WTC11 (cell line): ENCODE data around the gene RPL21. TPM values are rescaled to one million over a fixed set of nuclear protein-coding genes. Genes with fewer than 3 reads are reported as not detected.

ENCODE experiments used
- ATAC-seq: fragments of 200-7000 bp; cut with Tn5 transposase; 2 replicates; pipeline ENCODE4 v1.10.0; 2021; ENCODE audit warnings: mild to moderate bottlenecking, moderate library complexity
- CTCF ChIA-PET: fragments of 300-600 bp; sonication (Branson Sonifier 250); formaldehyde crosslinking; loops from one replicate; lab custom pipeline; 2021; ENCODE audit warnings: antibody characterized with exemption; lab: Charles Lee
- POLR2A ChIA-PET: fragments of 350-600 bp; sonication (Branson Sonifier 250); formaldehyde crosslinking; loops from one replicate; lab custom pipeline; 2021; ENCODE audit warnings: antibody characterized with exemption; lab: Charles Lee
- DNase-seq: peaks from one replicate; pipeline ENCODE4 v3.0.0; 2021; ENCODE audit warnings: low spot score
- H3K27ac Mint-ChIP-seq: 2 replicates; pipeline ENCODE4 v1.8.0; 2021; ENCODE audit warnings: mixed read lengths
- H3K27me3 Mint-ChIP-seq: 2 replicates; pipeline ENCODE4 v1.8.0; 2021; ENCODE audit warnings: low read depth, mild to moderate bottlenecking, moderate library complexity, mixed read lengths
- H3K36me3 Mint-ChIP-seq: 2 replicates; pipeline ENCODE4 v1.8.0; 2021; ENCODE audit warnings: mixed read lengths
- H3K4me1 Mint-ChIP-seq: 2 replicates; pipeline ENCODE4 v1.8.0; 2022; ENCODE audit warnings: mixed read lengths
- H3K4me3 Mint-ChIP-seq: 2 replicates; pipeline ENCODE4 v1.8.0; 2021; ENCODE audit warnings: mild to moderate bottlenecking, moderate library complexity, mixed read lengths
- H3K9me3 Mint-ChIP-seq: 2 replicates; pipeline ENCODE4 v1.8.0; 2021; ENCODE audit warnings: mixed read lengths
- ARID4B ChIP-seq: sonication (generic); formaldehyde crosslinking; IDR thresholded peaks from 2 replicates; pipeline ENCODE4 v1.8.0; 2023; ENCODE audit warnings: missing genetic modification reagents, mild to moderate bottlenecking, borderline replicate concordance
- EMX1 ChIP-seq: fragments of 250-450 bp; sonication (Bioruptor Pico); IDR thresholded peaks from 2 replicates; pipeline ENCODE4 v1.8.0; 2021; ENCODE audit warnings: mild to moderate bottlenecking
- FOXP1 ChIP-seq: sonication (generic); formaldehyde crosslinking; IDR thresholded peaks from 2 replicates; pipeline ENCODE4 v1.8.0; 2022; ENCODE audit warnings: missing genetic modification reagents, mild to moderate bottlenecking, moderate library complexity, borderline replicate concordance
- GRHL2 ChIP-seq: fragments of 250-450 bp; sonication (Bioruptor Pico); IDR thresholded peaks from 2 replicates; pipeline ENCODE4 v1.8.0; 2022; ENCODE audit warnings: mild to moderate bottlenecking, moderate library complexity; ENCODE audit not compliant: insufficient replicate concordance, severe bottlenecking
- KAT7 ChIP-seq: sonication (generic); formaldehyde crosslinking; IDR thresholded peaks from 2 replicates; pipeline ENCODE4 v1.8.1; 2023; ENCODE audit warnings: missing genetic modification reagents, mild to moderate bottlenecking, borderline replicate concordance
- NR2C2 ChIP-seq: sonication (generic); formaldehyde crosslinking; IDR thresholded peaks from 2 replicates; pipeline ENCODE4 v1.8.0; 2022; ENCODE audit warnings: mild to moderate bottlenecking, missing genetic modification reagents
- ZMAT4 ChIP-seq: fragments of 250-450 bp; sonication (Bioruptor Pico); IDR thresholded peaks from 2 replicates; pipeline ENCODE4 v1.9.0; 2021; ENCODE audit warnings: mild to moderate bottlenecking
- ZNF121 ChIP-seq: sonication (generic); formaldehyde crosslinking; IDR thresholded peaks from 2 replicates; pipeline ENCODE4 v1.8.0; 2023; ENCODE audit warnings: missing genetic modification reagents
- ZNF138 ChIP-seq: sonication (generic); formaldehyde crosslinking; conservative IDR thresholded peaks from 2 replicates; pipeline ENCODE4 v1.8.1; 2022; ENCODE audit warnings: mild to moderate bottlenecking, moderate library complexity, missing genetic modification reagents
- ZNF232 ChIP-seq: sonication (generic); formaldehyde crosslinking; IDR thresholded peaks from 2 replicates; pipeline ENCODE4 v1.8.0; 2022; ENCODE audit warnings: mild to moderate bottlenecking, missing genetic modification reagents
- ZNF281 ChIP-seq: sonication (generic); formaldehyde crosslinking; IDR thresholded peaks from 2 replicates; pipeline ENCODE4 v1.8.0; 2023; ENCODE audit warnings: mild to moderate bottlenecking, missing genetic modification reagents
- ZNF423 ChIP-seq: fragments of 250-450 bp; sonication (Bioruptor Pico); IDR thresholded peaks from 2 replicates; pipeline ENCODE4 v2.1.2; 2022; ENCODE audit warnings: mild to moderate bottlenecking, moderate library complexity
- ZNF532 ChIP-seq: fragments of 250-450 bp; sonication (Bioruptor Pico); IDR thresholded peaks from 2 replicates; pipeline ENCODE4 v1.9.0; 2021; ENCODE audit warnings: mild to moderate bottlenecking, borderline replicate concordance
- total RNA-seq: library from RNA; stranded (reverse); gene quantifications from 3 replicates; pipeline ENCODE4 v1.2.3, GENCODE V29; 2021

RPL21 gene
- total RNA-seq, 1 experiment from 2014 or later, result 1,082 TPM

DNA sequence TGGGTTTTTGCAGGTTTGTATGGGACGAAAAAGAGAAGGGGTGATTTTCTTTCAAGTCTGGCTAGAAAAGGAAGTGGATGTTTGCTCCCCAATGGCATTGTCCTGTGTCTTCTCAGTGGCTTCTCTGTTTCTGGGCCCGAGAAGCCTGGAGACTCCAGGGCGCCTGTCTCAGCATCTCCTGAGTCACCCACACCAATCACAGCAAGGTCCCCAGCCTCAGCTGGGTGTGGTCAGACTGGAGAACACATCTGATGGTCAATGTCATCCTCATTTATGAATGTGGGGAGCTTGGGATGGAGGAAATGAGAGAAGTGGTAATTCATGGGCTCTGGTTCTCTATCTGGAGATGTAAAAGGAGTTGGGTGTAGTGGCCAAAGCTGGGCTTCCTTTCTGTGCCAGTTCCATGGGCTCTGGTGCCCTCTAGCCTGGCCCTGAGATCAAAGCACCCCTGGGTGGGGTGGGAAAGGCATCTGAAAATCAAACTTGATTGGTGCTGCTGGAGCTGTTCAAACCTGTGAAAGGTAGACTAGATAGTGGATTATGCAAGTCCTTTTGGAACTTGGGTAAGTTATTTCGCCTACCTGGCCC is 32.6 kb downstream of the RPL21 start:
- H3K27ac Mint-ChIP-seq, result no peak overlapping the region
- CTCF ChIA-PET, result interaction anchor here (0.6 to 2.4 kb wide), 6 partner anchors 13 to 337 kb away, joined by 3 to 8 read pairs (median 5); partner anchors contain the start of gene RASL11A
- ATAC-seq, result no peak

More for the DNA sequence above, 32.6 kb downstream of the RPL21 start:
- DNase-seq, result no peak
- Mint-ChIP-seq H3K27me3 (no peaks in the 10 kb centered on the region), H3K9me3 (no peaks in the 10 kb centered on the region), H3K4me3 (no peak overlapping the region), H3K36me3 (no peaks in the 10 kb centered on the region), H3K4me1 (peaks cover 15% of the 10 kb centered on the region)
- TF ChIP-seq ZNF532 (CRISPR knock-in tag) (no peak), ZNF423 (CRISPR knock-in tag) (no peak), FOXP1 (CRISPR knock-in tag) (no peak), EMX1 (CRISPR knock-in tag) (no peak), ZNF232 (CRISPR knock-in tag) (no peak), ZMAT4 (CRISPR knock-in tag) (no peak), KAT7 (CRISPR knock-in tag) (no peak), NR2C2 (CRISPR knock-in tag) (no peak), ZNF281 (no peak), ZNF121 (CRISPR knock-in tag) (no peak), ARID4B (CRISPR knock-in tag) (no peak), ZNF138 (CRISPR knock-in tag) (no peak), GRHL2 (CRISPR knock-in tag) (no peak)
- POLR2A ChIA-PET, result no interaction called here
